COLO668 (cell line): ENCODE data around the gene TSNAXIP1.
"Not testable (repeated sequence)": the region's sequence is repeated elsewhere in the genome, so short reads cannot be mapped to it uniquely, and the experiment has no call there.

Source experiments
- DNase-seq: peaks from one replicate; lab custom pipeline; 2025; ENCODE audit not compliant: unreplicated experiment; lab: John Stamatoyannopoulos, UW

TSNAXIP1 gene

DNA sequence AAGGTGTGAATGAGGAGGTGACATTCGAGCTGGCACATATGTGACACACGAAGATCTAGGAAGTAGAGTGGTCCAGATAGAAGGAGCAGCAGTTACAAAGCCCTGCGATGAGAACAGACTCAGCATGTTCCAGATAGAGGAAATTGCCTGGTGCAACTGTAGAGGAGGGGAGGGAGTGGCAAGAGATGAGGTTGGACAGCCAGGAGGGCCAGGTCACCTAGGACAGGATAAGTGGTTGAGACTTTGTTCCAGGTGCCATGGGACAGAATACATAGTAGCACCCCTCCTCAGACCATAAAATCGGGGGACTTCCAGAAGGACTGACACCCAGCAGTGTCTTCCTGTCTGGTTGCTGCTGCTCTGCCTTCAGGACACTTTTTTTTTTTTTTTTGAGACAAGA is 51.8 kb downstream of the TSNAXIP1 start:
- no peak for DNase-seq

DNA sequence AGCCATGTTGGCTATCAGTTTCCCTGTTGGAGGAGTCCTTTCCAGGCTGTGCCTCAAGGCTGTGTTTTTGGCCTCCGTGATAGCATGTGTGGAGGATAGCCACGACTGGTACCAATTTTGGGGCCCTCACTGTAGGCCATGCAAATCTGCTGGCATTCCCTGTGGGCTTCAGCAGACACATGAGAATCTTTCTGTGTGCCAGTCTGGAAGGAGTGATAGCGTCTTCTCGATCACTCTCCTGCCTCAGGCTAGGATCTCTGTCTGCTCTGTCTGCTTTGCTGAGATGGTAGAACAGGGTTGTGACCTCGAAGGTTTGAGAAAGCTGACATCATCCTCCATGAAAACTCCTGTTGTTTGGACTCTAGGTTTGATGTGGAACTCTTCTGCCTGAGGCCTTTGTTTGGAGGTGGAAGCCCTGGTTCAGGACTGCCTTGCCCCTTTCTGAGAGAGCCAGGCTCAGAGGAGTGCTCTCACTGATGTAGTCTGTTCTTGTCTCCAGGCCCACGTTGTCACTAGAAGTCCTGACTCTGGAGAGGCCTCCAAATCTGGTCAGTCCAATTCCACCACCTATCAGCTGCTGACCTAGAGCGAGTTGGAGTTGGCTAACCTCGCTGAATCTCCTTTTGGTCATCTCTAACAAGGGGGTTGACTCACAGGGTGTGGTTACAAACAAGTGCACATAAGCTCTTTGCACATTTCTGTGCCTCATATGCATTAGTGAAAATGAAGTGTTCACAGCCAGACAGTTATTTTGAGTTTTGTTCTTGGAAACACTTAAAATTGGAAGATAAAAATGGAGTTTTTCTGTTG is 54.1 kb downstream of the TSNAXIP1 start:
- no peak for DNase-seq

GRCh38 chr16:67861877-67862276 is 55.2 kb downstream of the TSNAXIP1 start:
- DNase-seq: no peak

- DNase-seq: no peak
Measured at GRCh38 chr16:67862623-67863583, 56.2 kb downstream of the TSNAXIP1 start.

DNA sequence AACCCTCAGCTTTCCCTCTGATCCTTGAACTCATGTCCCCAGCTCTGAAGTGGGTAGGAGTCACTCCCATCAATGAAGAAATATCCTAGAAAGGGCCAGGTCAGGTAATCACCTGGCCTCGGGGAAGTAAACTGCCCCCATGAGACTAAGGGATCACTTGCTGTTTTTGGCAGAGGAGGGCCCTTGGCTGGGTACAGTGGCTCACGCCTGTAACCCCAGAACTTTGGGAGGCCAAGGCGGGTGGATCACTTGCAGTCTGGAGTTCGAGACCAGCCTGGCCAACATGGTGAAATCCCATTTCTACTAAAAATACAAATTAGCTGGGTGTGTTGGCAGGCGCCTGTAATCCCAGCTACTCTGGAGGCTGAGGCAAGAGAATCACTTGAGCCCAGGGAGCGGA is 57.4 kb downstream of the TSNAXIP1 start:
- DNase-seq: not testable (repeated sequence)

DNA sequence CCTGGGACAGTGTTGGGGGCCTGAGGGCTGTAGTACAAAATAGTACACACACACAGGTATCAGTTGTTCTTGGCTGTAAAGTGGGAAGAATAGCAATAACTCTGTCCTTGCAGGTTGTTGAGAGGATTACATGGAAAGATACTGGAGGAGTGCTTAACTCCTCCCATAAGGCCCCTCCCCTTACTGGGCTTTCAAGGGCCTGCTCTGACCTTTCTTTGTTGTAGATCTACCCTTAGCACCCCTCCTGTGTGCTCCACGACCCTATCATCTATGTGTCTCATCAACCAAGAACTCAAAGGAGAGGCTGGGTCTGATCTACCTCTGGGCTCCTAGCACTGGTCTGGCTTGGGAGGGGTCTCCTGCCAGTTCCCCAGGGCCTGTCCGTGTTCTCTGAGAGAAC is 57.9 kb downstream of the TSNAXIP1 start:
- DNase-seq: no peak

GRCh38 chr16:67865318-67865717 is 58.6 kb downstream of the TSNAXIP1 start:
- DNase-seq: peak; percentile 47

- no peak for DNase-seq
Measured at GRCh38 chr16:67868290-67868689, 61.6 kb downstream of the TSNAXIP1 start.

- DNase-seq: no peak
Measured at GRCh38 chr16:67869653-67870052, 63.0 kb downstream of the TSNAXIP1 start.

GRCh38 chr16:67871256-67871655 is 64.6 kb downstream of the TSNAXIP1 start:
- no peak for DNase-seq

- no peak for DNase-seq
Measured at GRCh38 chr16:67872131-67872630, 65.5 kb downstream of the TSNAXIP1 start.

DNA sequence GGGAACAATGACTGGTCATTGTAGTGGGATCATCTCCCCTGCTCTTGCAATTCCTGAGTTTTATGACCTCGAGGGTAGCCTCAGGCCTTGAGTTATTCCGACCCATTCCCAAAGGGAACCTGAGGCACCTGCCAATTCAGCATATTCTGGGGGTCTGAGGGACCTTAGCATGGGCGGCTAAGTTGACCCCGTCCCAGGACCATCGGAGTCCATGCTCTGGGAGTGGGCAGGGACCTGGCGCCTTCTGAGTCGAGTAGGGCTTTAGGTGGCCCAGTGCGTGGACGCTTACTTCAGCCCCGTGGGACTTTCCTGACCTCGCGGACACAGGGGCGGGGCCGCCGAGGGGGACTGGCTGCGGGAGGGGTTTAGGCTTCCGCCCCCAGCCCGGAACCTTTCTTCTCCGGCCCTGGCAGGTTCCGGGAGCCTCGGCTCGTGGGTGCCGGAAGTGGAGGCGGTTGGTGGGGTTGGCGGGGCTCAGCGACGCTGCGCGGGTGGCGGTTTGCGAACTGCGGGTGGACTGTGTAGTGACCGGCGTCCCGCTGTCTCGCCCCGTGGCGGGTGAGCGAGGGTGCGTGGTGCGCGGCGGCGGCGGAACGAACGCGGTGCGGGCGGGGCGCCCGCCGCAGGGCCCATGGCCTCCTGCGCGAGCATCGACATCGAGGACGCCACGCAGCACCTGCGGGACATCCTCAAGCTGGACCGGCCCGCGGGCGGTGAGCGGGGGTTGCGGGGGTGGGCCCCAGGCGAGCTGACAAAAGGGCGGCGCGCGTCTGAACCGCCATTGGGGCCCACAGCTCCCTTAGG is 66.1 kb downstream of the TSNAXIP1 start, which contains the start of gene EDC4:
Gene EDC4 (plus strand): TSS at position 422 of the 804 bp plus-strand sequence. CDS start 210 bp downstream, at position 632.
- peak; percentile 85 for DNase-seq

DNA sequence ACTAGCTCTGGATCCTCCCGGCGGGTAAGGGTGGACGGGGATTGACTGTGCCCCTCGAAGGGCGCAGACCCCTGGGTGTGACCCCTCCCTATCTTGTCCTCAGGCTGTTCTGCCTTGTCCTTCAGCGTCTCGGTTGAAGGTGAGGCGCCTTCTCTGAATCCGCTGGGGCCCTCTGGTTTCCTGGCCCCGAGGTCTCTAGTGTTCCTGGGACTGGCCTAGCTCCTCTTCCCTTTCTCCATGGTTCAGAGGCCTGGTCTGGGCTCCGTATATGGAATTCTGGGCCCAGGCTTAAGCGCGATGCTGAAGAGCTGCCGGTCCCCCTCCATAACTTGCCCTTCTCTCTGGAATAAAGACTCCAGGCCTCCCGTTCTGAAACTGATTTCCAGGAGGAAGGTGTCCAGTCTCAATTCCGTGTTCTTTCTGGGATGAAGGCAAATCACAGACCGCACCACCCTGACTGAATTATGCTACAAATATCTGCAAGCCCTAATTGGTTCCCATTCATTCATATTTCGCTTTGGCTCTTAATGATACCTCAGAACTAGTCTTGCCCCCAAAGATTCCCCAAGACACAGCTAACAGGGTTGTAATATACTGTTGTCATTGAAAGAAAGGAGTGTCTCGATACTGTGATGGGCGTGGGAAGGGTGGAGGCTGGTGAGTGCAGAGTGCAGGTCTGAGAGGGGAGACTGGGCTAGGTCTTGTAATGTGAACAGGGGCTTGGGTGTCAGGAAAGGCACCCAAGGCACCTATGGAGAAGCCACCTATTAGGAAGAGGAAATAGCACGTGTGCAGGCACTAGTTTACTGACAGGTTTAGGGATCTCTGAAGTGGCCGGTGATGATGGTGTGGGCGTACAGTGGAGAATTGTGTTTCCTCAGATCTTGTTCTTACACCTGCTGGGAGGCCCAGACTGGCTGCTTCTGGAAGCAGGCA is 67.0 kb downstream of the TSNAXIP1 start:
- DNase-seq: no peak

GRCh38 chr16:67874372-67874771 is 67.7 kb downstream of the TSNAXIP1 start:
- DNase-seq: no peak

DNA sequence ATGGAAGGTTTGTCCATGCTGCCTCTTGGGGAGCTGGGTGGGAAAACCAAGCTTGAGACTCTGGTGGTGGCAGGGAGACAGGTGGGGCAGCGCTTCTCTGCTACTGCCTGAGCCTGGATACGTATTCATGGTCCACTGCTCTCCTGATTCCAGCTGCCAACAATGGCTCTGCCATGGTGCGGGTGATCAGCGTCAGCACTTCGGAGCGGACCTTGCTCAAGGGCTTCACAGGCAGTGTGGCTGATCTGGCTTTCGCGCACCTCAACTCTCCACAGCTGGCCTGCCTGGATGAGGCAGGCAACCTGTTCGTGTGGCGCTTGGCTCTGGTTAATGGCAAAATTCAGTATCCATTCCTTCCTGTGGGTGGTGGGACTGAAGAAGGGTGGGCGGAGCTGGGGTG is 70.4 kb downstream of the TSNAXIP1 start:
- no peak for DNase-seq
